HepG2 (cell line): ENCODE measurements around the gene UGGT1. TPM values are rescaled to one million over a fixed set of nuclear protein-coding genes. Genes with fewer than 3 reads are reported as not detected.

Experiments
- BHLHE40 ChIP-seq: IDR thresholded peaks from 2 replicates; pipeline ENCODE4 v1.6.1; 2011; ENCODE audit warnings: low read length, improper control_type of control experiment
- FIP1L1 ChIP-seq: fragments of 200-400 bp; formaldehyde crosslinking; IDR thresholded peaks from 2 replicates; pipeline ENCODE4 v1.6.1; 2018; ENCODE audit warnings: low read depth, mild to moderate bottlenecking, low read length, moderate library complexity, borderline replicate concordance; ENCODE audit not compliant: insufficient read depth
- HNF4G ChIP-seq, 2 experiments: sonication (generic) in 1 of 2; formaldehyde crosslinking in 1 of 2; IDR thresholded peaks; 2 replicates each; pipeline versions ENCODE4 v1.4.0 to v1.6.1; 2011 to 2020; ENCODE audit warnings: borderline replicate concordance in 2 of 2, low read depth in 2 of 2, mild to moderate bottlenecking in 2 of 2, low read length in 1 of 2, missing genetic modification reagents in 1 of 2, moderate library complexity in 1 of 2
- MXD4 ChIP-seq: IDR thresholded peaks from 2 replicates; pipeline ENCODE4 v1.6.1; 2016; ENCODE audit warnings: mild to moderate bottlenecking, missing biosample characterization, missing genetic modification reagents
- ZFX ChIP-seq: sonication (generic); formaldehyde crosslinking; IDR thresholded peaks from 2 replicates; pipeline ENCODE4 v1.4.0; 2020; ENCODE audit warnings: mild to moderate bottlenecking, low read depth, missing genetic modification reagents, moderate library complexity
- ZNF234 ChIP-seq: sonication (generic); formaldehyde crosslinking; conservative IDR thresholded peaks from 2 replicates; pipeline ENCODE4 v1.5.1; 2020; ENCODE audit warnings: mild to moderate bottlenecking, missing genetic modification reagents
- ZNF333 ChIP-seq: sonication (generic); formaldehyde crosslinking; IDR thresholded peaks from 2 replicates; pipeline ENCODE4 v1.4.0; 2020; ENCODE audit warnings: mild to moderate bottlenecking, missing genetic modification reagents, borderline replicate concordance
- ZNF709 ChIP-seq: sonication (generic); formaldehyde crosslinking; IDR thresholded peaks from 2 replicates; pipeline ENCODE4 v1.5.0; 2020; ENCODE audit warnings: mild to moderate bottlenecking, missing genetic modification reagents
- polyA plus RNA-seq, 8 experiments: library from polyadenylated mRNA; depleted of rRNA in 3 of 8; stranded (reverse) in 7 of 8; unstranded in 1 of 8; fragments of >200 nt; fragmentation: Illumina TruSeq in 4 of 8; extraction: Trizol in 4 of 8; gene quantifications; 2 replicates each; pipeline versions ENCODE4 v1.2.1 to v1.2.3, GENCODE V29; 2011 to 2016; ENCODE audit warnings: low read depth in 4 of 8, missing spikeins in 1 of 8, mixed read lengths in 1 of 8; ENCODE audit not compliant: insufficient read depth in 1 of 8
- total RNA-seq, 5 experiments: library from RNA; depleted of rRNA; stranded (reverse); fragments of >200 nt; fragmentation: Illumina TruSeq; extraction: Trizol; gene quantifications; 2 replicates each; pipeline ENCODE4 v1.2.3, GENCODE V29; 2016; ENCODE audit warnings: low read depth in 1 of 5
- TF ChIP-seq, protein P1 (sequence below), 2 experiments: sonication (generic) in 1 of 2; formaldehyde crosslinking in 1 of 2; IDR thresholded peaks; 2 replicates each; pipeline versions ENCODE4 v1.6.1 to v1.9.0; 2014 to 2022; ENCODE audit warnings: antibody characterized with exemption in 1 of 2, borderline replicate concordance in 1 of 2, inconsistent platforms in 1 of 2, low read depth in 1 of 2, missing genetic modification reagents in 1 of 2
- TF ChIP-seq, protein P2 (sequence below): sonication (generic); formaldehyde crosslinking; conservative IDR thresholded peaks from 2 replicates; pipeline ENCODE4 v1.5.0; 2020; ENCODE audit warnings: missing genetic modification reagents
- TF ChIP-seq, protein P3 (sequence below): sonication (generic); formaldehyde crosslinking; IDR thresholded peaks from 2 replicates; pipeline ENCODE4 v1.4.0; 2020; ENCODE audit warnings: missing genetic modification reagents, borderline replicate concordance
- TF ChIP-seq, protein P4 (sequence below): sonication (generic); formaldehyde crosslinking; IDR thresholded peaks from 2 replicates; pipeline ENCODE4 v1.5.1; 2020; ENCODE audit warnings: mild to moderate bottlenecking, missing genetic modification reagents
- TF ChIP-seq, protein P5 (sequence below): IDR thresholded peaks from 2 replicates; pipeline ENCODE4 v1.6.1; 2016; ENCODE audit warnings: low read depth, control low read depth

UGGT1 gene
- total and polyA plus RNA-seq, 2 of the 13 experiments (the other 11 are each of a cell fraction or from before 2014, with no cell fraction given), result 35.8 to 83.2 TPM

DNA sequence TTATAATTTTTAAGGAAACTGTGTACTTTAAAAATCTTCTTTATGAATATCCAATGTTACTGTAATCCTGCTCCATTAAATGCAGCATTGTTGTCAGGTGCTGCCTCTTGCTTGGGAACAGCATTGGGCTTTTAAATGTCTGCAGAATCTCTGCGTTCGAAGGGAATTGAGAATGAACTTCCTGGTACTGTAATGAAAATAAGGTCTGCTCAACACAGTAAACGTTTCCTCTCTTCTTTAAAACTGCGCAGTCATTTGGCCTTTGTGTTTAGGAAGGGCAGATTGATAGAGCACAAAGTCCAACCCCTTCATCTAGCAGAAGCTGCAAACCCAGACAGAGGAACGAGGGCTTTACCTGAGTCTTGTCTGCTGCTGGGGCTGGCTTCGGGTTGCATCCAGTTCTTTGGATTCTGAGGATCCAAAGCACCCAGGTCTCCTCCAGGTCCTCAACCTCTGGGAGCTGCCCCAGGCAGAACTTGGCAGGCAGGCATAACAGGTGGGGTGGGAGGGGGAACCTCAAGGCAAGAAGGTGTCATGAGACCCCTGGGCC is 104.5 kb downstream of the UGGT1 start (continued):
- TF ChIP-seq, protein P1, sequence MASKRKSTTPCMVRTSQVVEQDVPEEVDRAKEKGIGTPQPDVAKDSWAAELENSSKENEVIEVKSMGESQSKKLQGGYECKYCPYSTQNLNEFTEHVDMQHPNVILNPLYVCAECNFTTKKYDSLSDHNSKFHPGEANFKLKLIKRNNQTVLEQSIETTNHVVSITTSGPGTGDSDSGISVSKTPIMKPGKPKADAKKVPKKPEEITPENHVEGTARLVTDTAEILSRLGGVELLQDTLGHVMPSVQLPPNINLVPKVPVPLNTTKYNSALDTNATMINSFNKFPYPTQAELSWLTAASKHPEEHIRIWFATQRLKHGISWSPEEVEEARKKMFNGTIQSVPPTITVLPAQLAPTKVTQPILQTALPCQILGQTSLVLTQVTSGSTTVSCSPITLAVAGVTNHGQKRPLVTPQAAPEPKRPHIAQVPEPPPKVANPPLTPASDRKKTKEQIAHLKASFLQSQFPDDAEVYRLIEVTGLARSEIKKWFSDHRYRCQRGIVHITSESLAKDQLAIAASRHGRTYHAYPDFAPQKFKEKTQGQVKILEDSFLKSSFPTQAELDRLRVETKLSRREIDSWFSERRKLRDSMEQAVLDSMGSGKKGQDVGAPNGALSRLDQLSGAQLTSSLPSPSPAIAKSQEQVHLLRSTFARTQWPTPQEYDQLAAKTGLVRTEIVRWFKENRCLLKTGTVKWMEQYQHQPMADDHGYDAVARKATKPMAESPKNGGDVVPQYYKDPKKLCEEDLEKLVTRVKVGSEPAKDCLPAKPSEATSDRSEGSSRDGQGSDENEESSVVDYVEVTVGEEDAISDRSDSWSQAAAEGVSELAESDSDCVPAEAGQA (IDR thresholded peaks at IDR 0.05; ENCODE audit: low read depth), result no peak
- TF ChIP-seq, protein P1 (CRISPR knock-in tag; IDR thresholded peaks at IDR 0.05; ENCODE audit: borderline replicate concordance), result no peak
- TF ChIP-seq FIP1L1, result no peak
- TF ChIP-seq, protein P2, sequence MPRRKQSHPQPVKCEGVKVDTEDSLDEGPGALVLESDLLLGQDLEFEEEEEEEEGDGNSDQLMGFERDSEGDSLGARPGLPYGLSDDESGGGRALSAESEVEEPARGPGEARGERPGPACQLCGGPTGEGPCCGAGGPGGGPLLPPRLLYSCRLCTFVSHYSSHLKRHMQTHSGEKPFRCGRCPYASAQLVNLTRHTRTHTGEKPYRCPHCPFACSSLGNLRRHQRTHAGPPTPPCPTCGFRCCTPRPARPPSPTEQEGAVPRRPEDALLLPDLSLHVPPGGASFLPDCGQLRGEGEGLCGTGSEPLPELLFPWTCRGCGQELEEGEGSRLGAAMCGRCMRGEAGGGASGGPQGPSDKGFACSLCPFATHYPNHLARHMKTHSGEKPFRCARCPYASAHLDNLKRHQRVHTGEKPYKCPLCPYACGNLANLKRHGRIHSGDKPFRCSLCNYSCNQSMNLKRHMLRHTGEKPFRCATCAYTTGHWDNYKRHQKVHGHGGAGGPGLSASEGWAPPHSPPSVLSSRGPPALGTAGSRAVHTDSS (CRISPR knock-in tag), result no peak
- 0 out of 2 replicates have a peak, but pooled peaks have one; percentile 13 for TF ChIP-seq MXD4 (CRISPR knock-in tag)
- peak; percentile 90 for TF ChIP-seq HNF4G (IDR thresholded peaks at IDR 0.05; ENCODE audit: borderline replicate concordance, low read depth, low read length)
- peak; percentile 66; the same call in 1 of the 2 replicates for TF ChIP-seq HNF4G (CRISPR knock-in tag; IDR thresholded peaks at IDR 0.05; ENCODE audit: borderline replicate concordance, low read depth)
- TF ChIP-seq, protein P3, sequence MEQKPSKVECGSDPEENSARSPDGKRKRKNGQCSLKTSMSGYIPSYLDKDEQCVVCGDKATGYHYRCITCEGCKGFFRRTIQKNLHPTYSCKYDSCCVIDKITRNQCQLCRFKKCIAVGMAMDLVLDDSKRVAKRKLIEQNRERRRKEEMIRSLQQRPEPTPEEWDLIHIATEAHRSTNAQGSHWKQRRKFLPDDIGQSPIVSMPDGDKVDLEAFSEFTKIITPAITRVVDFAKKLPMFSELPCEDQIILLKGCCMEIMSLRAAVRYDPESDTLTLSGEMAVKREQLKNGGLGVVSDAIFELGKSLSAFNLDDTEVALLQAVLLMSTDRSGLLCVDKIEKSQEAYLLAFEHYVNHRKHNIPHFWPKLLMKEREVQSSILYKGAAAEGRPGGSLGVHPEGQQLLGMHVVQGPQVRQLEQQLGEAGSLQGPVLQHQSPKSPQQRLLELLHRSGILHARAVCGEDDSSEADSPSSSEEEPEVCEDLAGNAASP, result 0 out of 2 replicates have a peak, but pooled peaks have one; percentile 23
- TF ChIP-seq, protein P4, sequence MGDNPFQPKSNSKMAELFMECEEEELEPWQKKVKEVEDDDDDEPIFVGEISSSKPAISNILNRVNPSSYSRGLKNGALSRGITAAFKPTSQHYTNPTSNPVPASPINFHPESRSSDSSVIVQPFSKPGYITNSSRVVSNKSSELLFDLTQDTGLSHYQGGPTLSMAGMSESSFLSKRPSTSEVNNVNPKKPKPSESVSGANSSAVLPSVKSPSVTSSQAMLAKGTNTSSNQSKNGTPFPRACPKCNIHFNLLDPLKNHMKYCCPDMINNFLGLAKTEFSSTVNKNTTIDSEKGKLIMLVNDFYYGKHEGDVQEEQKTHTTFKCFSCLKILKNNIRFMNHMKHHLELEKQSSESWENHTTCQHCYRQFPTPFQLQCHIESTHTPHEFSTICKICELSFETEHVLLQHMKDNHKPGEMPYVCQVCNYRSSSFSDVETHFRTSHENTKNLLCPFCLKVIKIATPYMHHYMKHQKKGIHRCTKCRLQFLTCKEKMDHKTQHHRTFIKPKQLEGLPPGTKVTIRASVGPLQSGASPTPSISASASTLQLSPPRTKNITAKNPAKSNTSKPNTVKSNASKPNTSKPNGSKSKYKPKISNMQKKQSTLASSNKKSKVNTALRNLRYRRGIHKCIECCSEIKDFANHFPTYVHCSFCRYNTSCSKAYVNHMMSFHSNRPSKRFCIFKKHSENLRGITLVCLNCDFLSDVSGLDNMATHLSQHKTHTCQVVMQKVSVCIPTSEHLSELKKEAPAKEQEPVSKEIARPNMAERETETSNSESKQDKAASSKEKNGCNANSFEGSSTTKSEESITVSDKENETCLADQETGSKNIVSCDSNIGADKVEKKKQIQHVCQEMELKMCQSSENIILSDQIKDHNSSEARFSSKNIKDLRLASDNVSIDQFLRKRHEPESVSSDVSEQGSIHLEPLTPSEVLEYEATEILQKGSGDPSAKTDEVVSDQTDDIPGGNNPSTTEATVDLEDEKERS (CRISPR knock-in tag), result 0 out of 2 replicates have a peak, but pooled peaks have one; percentile 76
- TF ChIP-seq ZNF234 (CRISPR knock-in tag), result no peak
- TF ChIP-seq ZFX, result peak; percentile 38; the same call in 1 of the 2 replicates
- TF ChIP-seq BHLHE40, result peak; percentile 21; the same call in 1 of the 2 replicates
- TF ChIP-seq ZNF709 (CRISPR knock-in tag), result no peak
- TF ChIP-seq ZNF333 (CRISPR knock-in tag), result no peak
- TF ChIP-seq, protein P5, sequence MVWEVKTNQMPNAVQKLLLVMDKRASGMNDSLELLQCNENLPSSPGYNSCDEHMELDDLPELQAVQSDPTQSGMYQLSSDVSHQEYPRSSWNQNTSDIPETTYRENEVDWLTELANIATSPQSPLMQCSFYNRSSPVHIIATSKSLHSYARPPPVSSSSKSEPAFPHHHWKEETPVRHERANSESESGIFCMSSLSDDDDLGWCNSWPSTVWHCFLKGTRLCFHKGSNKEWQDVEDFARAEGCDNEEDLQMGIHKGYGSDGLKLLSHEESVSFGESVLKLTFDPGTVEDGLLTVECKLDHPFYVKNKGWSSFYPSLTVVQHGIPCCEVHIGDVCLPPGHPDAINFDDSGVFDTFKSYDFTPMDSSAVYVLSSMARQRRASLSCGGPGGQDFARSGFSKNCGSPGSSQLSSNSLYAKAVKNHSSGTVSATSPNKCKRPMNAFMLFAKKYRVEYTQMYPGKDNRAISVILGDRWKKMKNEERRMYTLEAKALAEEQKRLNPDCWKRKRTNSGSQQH (CRISPR knock-in tag), result no peak
